HK-2 (cell line): ENCODE results near the gene SPATA2L.

Experiments
- DNase-seq: peaks from one replicate; pipeline ENCODE4 v3.0.0-alpha.2; 2018; ENCODE audit not compliant: unreplicated experiment

The SPATA2L gene

DNA sequence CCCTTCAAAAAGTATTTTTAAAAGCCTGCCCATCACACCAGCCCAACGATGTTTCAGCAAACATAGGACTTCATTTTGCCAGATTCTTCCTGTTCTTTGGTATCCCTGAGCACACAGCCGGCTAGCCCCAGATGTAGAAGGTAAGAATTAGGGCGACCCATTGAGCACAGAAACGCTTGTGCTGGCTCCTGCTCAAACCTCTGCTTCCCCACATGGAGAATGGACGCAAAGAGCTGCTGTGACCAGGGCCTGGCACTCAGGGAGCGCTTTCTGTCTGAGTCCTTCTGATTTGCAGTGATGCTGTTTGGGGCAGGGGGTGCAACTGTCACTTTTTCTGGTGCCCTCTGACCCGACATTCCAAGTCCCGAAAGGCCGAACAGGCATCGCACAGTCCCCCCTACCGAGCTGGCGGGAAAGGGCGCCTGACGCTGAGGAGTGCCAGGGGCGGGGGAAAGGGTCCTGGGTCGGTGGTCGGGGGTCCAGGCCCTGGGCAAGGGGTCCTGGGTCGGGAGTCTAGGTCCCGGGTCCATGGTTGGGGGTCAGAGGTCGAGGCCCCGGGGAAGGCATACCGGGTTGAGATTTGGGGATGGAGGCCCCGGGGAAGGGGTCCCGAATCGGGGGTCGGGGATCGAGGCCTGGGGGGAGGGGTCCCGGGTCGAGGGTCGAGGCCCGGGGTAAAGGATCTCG lies 44.9 kb downstream of the SPATA2L start:
- no peak for DNase-seq

- DNase-seq = no peak
Observed at GRCh38 chr16:89655062-89655643, 46.4 kb downstream of the SPATA2L start.

GRCh38 chr16:89653656-89654295 lies 47.7 kb downstream of the SPATA2L start:
- no peak for DNase-seq

DNA sequence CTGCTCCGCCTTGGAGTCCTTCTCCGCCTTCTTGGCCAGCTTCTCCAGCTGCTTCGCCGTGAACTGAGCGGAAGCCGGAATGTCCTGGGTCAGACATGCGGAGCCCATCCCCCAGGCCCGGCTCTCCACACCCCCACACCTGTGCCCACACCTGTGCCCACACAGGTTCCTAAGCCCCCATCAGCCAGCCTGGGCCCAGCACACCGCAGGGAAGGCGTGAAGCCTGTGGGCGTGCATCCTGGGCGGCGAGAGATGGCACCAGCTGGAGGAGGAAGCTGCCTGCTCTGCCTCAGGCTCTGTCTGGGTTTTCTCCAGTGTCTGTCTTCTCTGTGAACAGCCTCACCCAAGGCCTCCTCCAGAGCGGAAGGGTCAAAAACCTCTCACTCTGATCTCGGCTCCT lies 49.9 kb downstream of the SPATA2L start:
- DNase-seq = no peak

DNA sequence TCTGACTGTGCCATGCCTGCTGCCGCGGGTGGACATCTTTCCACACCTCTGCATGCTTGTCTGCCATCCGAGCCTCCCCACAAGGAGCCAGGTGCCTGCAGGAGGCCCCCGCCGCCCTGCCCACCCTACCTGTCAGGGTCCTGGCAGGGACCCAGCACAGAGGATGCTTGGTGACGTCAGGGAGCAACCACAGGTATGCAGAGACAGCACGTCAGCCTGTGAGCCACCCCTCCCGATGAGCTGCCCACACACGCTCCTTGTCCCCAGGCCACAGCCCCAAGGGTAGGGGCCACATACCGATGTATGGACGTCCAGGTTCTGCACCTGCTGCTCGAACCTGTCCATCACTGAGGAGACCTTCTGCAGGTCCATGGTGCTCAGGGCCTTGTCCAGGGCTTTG lies 54.6 kb downstream of the SPATA2L start:
- no peak for DNase-seq
